GM12878 (cell line): ENCODE data around the gene UPP2. TPM values are rescaled to one million over a fixed set of nuclear protein-coding genes. Genes with fewer than 3 reads are reported as not detected.

Experiments
- ATAC-seq: fragments of 200-7000 bp; cut with Tn5 transposase; 3 replicates; pipeline ENCODE4 v1.9.1; 2020; ENCODE audit warnings: mild to moderate bottlenecking, moderate library complexity
- BruUV-seq: library from RNA; stranded (reverse); fragments of 400-500 nt; replicated peaks from 2 replicates; lab custom pipeline; 2021; lab: Mats Ljungman, UMichigan
- CTCF ChIA-PET: fragments of 300-600 bp; sonication (Branson Sonifier 250); formaldehyde crosslinking; extraction: SDS; loops from one replicate; lab custom pipeline; 2021; ENCODE audit warnings: inconsistent platforms; lab: Yijun Ruan, JAX
- POLR2A ChIA-PET: fragments of 350-600 bp; formaldehyde crosslinking; extraction: SDS; loops from one replicate; lab custom pipeline; 2021; ENCODE audit warnings: inconsistent platforms; lab: Charles Lee
- RAD21 ChIA-PET: fragments of 300-600 bp; sonication (Branson Sonifier 250); formaldehyde crosslinking; loops from one replicate; lab custom pipeline; 2023; ENCODE audit warnings: antibody characterized with exemption; ENCODE audit not compliant: unreplicated experiment; lab: Charles Lee
- SMC1A ChIA-PET: fragments of 300-600 bp; sonication (Branson Sonifier 250); formaldehyde crosslinking; loops from one replicate; lab custom pipeline; 2023; ENCODE audit not compliant: unreplicated experiment, uncharacterized antibody; lab: Charles Lee
- DNase-seq: peaks from one replicate; pipeline ENCODE4 v3.0.0-alpha.2; 2011; ENCODE audit warnings: low read depth, low spot score
- FAIRE-seq: peaks from 3 replicates; lab custom pipeline; 2011; peaks lifted over from hg19 to GRCh38; lab: Jason Lieb, UNC
- H2AFZ ChIP-seq: 2 replicates; pipeline ENCODE4 v1.6.0; 2011; ENCODE audit warnings: low read depth, low read length, control low read depth; ENCODE audit not compliant: control insufficient read depth
- H3K27ac ChIP-seq: 2 replicates; pipeline ENCODE4 v1.5.1; 2011; ENCODE audit warnings: control low read depth; ENCODE audit not compliant: control insufficient read depth, insufficient read depth
- H3K27me3 ChIP-seq, 2 experiments: replicated peaks in 1 of 2; 2 replicates each; pipeline versions ENCODE4 v1.6.0 to v1.6.1; 2011; ENCODE audit warnings: low read length in 1 of 2; ENCODE audit not compliant: control insufficient read depth in 2 of 2, insufficient read depth in 2 of 2
- H3K36me3 ChIP-seq, 2 experiments: 2 replicates each; pipeline ENCODE4 v1.5.1; 2011; ENCODE audit warnings: low read length in 1 of 2; ENCODE audit not compliant: control insufficient read depth in 2 of 2, insufficient read depth in 2 of 2
- H3K4me1 ChIP-seq: 2 replicates; pipeline ENCODE4 v1.6.1; 2011; ENCODE audit warnings: mild to moderate bottlenecking, low read length, moderate library complexity, mixed read lengths; ENCODE audit not compliant: control insufficient read depth, insufficient read depth
- H3K4me2 ChIP-seq: 2 replicates; pipeline ENCODE4 v1.6.0; 2011; ENCODE audit warnings: control low read depth; ENCODE audit not compliant: control insufficient read depth, insufficient read depth
- H3K4me3 ChIP-seq: fragments of 200-600 bp; sonication (generic); 2 replicates; pipeline ENCODE4 v1.5.1; 2016
- H3K79me2 ChIP-seq: 2 replicates; pipeline ENCODE4 v1.6.0; 2011; ENCODE audit warnings: low read length; ENCODE audit not compliant: control insufficient read depth, insufficient read depth
- H3K9ac ChIP-seq: 2 replicates; pipeline ENCODE4 v1.8.0; 2011; ENCODE audit warnings: low read length, control low read depth, mixed read lengths; ENCODE audit not compliant: control insufficient read depth, insufficient read depth
- H3K9me3 ChIP-seq: replicated peaks from 3 replicates; pipeline ENCODE4 v1.5.1; 2011; ENCODE audit warnings: mild to moderate bottlenecking, low read length; ENCODE audit not compliant: control insufficient read depth, insufficient read depth
- H4K20me1 ChIP-seq: 2 replicates; pipeline ENCODE4 v1.6.0; 2011; ENCODE audit not compliant: control insufficient read depth, insufficient read depth
- BHLHE40 ChIP-seq, 2 experiments: fragments of 450-650 bp in 1 of 2; IDR thresholded peaks; 2 replicates each; pipeline ENCODE4 v1.6.1; 2011 to 2017; ENCODE audit warnings: low read depth in 2 of 2, borderline replicate concordance in 1 of 2, improper control_type of control experiment in 1 of 2, low read length in 1 of 2, mild to moderate bottlenecking in 1 of 2
- CEBPZ ChIP-seq: fragments of 150-350 bp; IDR thresholded peaks from 2 replicates; pipeline ENCODE4 v1.6.1; 2016; ENCODE audit warnings: low read depth, low read length
- CHD1 ChIP-seq: IDR thresholded peaks from 2 replicates; pipeline ENCODE4 v1.6.1; 2012; ENCODE audit warnings: low read depth, low read length, improper control_type of control experiment
- CHD2 ChIP-seq: IDR thresholded peaks from 2 replicates; pipeline ENCODE4 v1.6.1; 2011; ENCODE audit warnings: low read depth, low read length, improper control_type of control experiment, borderline replicate concordance
- CREB1 ChIP-seq: IDR thresholded peaks from 2 replicates; pipeline ENCODE4 v1.6.1; 2012; ENCODE audit warnings: low read depth, mild to moderate bottlenecking, inconsistent platforms
- E2F8 ChIP-seq: fragments of 450-650 bp; IDR thresholded peaks from 2 replicates; pipeline ENCODE4 v1.6.1; 2018; ENCODE audit warnings: mild to moderate bottlenecking, low read depth, moderate library complexity; ENCODE audit not compliant: partially characterized antibody
- ETV6 ChIP-seq, 2 experiments: fragments of 450-650 bp in 1 of 2; IDR thresholded peaks in 1 of 2; conservative IDR thresholded peaks in 1 of 2; 2 replicates each; pipeline ENCODE4 v1.6.1; 2014; ENCODE audit warnings: antibody characterized with exemption in 1 of 2, borderline replicate concordance in 1 of 2, low read depth in 1 of 2, mild to moderate bottlenecking in 1 of 2, moderate library complexity in 1 of 2
- IRF3 ChIP-seq: fragments of 450-650 bp; IDR thresholded peaks from 2 replicates; pipeline ENCODE4 v1.6.1; 2014; ENCODE audit warnings: mild to moderate bottlenecking
- NBN ChIP-seq: fragments of 450-650 bp; IDR thresholded peaks from 2 replicates; pipeline ENCODE4 v1.6.1; 2016
- NFXL1 ChIP-seq: fragments of 450-650 bp; IDR thresholded peaks from 2 replicates; pipeline ENCODE4 v1.6.1; 2017; ENCODE audit warnings: antibody characterized with exemption, mild to moderate bottlenecking, borderline replicate concordance
- POLR2A ChIP-seq: IDR thresholded peaks from 2 replicates; pipeline ENCODE4 v1.6.1; 2011; ENCODE audit warnings: low read depth, mild to moderate bottlenecking, low read length
- RCOR1 ChIP-seq: conservative IDR thresholded peaks from 2 replicates; pipeline ENCODE4 v1.6.1; 2012; ENCODE audit warnings: low read depth, low read length, improper control_type of control experiment
- SMC3 ChIP-seq: IDR thresholded peaks from 2 replicates; pipeline ENCODE4 v1.6.1; 2011; ENCODE audit warnings: low read length, improper control_type of control experiment, borderline replicate concordance
- USF2 ChIP-seq: IDR thresholded peaks from 2 replicates; pipeline ENCODE4 v1.6.1; 2011; ENCODE audit warnings: low read depth, low read length, improper control_type of control experiment, borderline replicate concordance
- WGBS: methylation state at CpG from one replicate; pipeline ENCODE4 v1.1.6; 2016; ENCODE audit warnings: low lambda C conversion rate; ENCODE audit not compliant: insufficient replicate concordance, insufficient coverage; ENCODE audit errors: missing lambda C conversion rate; 5-methylcytosine and 5-hydroxymethylcytosine counted together
- in situ Hi-C: fragments of 300-500 bp; cut with MboI; formaldehyde crosslinking; loops from 9 replicates; pipeline ENCODE4 v1.14.3; 2018; ENCODE audit warnings: mixed read lengths
- intact Hi-C: fragments of 100-400 bp; cut with micrococcal nuclease; formaldehyde crosslinking; loops from one replicate; pipeline ENCODE4 v1.14.2; 2022; ENCODE audit not compliant: unreplicated experiment
- polyA plus RNA-seq, 11 experiments: library from polyadenylated mRNA; depleted of rRNA in 4 of 11; unstranded in 6 of 11; stranded (reverse) in 5 of 11; fragments of >200 nt; fragmentation: Nextera tagmentation in 4 of 11; fragmentation: Illumina TruSeq in 1 of 11; extraction: Ambion mirVana in 4 of 11; extraction: Trizol in 1 of 11; gene quantifications; 1 replicate in 1 of 11; 2 replicates in 10 of 11; pipeline versions ENCODE4 v1.2.1 to v1.2.3, GENCODE V29; 2011 to 2016; ENCODE audit warnings: inconsistent platforms in 2 of 11, missing spikeins in 2 of 11, low read depth in 1 of 11
- total RNA-seq, 4 experiments: library from RNA; depleted of rRNA in 3 of 4; stranded (reverse); fragments of >200 nt in 3 of 4; fragmentation: Illumina TruSeq in 1 of 4; extraction: Trizol in 1 of 4; gene quantifications; 2 replicates each; pipeline versions ENCODE4 v1.2.1 to v1.2.3, GENCODE V29; 2013 to 2021
- TF ChIP-seq, protein P1 (sequence below): fragments of 450-650 bp; IDR thresholded peaks from 2 replicates; pipeline ENCODE4 v1.6.1; 2017; ENCODE audit warnings: borderline replicate concordance

The UPP2 gene
- total and polyA plus RNA-seq, 10 of the 15 experiments (the other 5 are each of a cell fraction or from before 2014, with no cell fraction given), result not detected

DNA sequence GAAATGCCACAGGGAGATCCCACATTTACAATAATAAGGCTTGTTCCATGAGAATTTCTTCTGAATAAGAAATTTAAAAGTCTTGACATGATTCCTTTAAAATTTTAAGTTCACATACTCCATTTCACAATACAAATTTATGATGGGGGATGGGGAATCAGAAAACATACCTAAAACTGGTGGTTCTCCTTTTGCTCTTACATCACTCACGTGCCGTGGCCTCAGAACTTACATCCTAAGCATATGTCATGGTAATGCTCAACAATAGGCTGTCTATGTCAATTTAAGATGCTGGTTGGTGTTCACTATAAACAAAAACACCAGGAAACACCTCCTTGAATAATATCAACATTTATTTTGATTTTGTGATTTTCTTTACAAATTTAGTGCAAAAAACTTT lies 12.8 kb downstream of the UPP2 start:
- Histone ChIP-seq H3K79me2 (no peaks in the 10 kb centered on the region), H3K4me2 (no peak overlapping the region), H3K4me3 (no peak overlapping the region), H2AFZ (no peak overlapping the region), H3K27ac (no peak overlapping the region), H3K36me3 (no peaks in the 10 kb centered on the region), H4K20me1 (no peaks in the 10 kb centered on the region), H3K9me3 (no peaks in the 10 kb centered on the region), H3K9ac (no peak overlapping the region), H3K27me3 (no peaks in the 10 kb centered on the region; a peak in 1 of 4 replicates), H3K4me1 (no peaks in the 10 kb centered on the region)
- no TSS peak for BruUV-seq
- ChIA-PET RAD21 (no interaction called here), POLR2A (no interaction called here), SMC1A (no interaction called here), CTCF (no interaction called here)
- in situ Hi-C loops, result no loop called here
- ATAC-seq (no peak), DNase-seq (no peak), FAIRE-seq (no peak)
- intact Hi-C loops, result no loop called here
- no peak for TF ChIP-seq CEBPZ
- no peak for TF ChIP-seq ETV6 (conservative IDR thresholded peaks at IDR 0.05 in 1 of 2, IDR thresholded peaks at IDR 0.05 in 1 of 2; ENCODE audit: borderline replicate concordance in 1 of 2, low read depth in 1 of 2)
- no peak for TF ChIP-seq SMC3
- no peak for TF ChIP-seq NBN
- TF ChIP-seq USF2, result no peak
- no peak for TF ChIP-seq CREB1
- TF ChIP-seq CHD1, result no peak
- no peak for TF ChIP-seq RCOR1
- no peak for TF ChIP-seq BHLHE40 (IDR thresholded peaks at IDR 0.05; ENCODE audit: borderline replicate concordance in 1 of 2, low read depth in 2 of 2, low read length in 1 of 2)
- TF ChIP-seq CHD2, result no peak
- no peak for TF ChIP-seq POLR2A
- TF ChIP-seq IRF3, result no peak
- TF ChIP-seq E2F8, result no peak
- TF ChIP-seq NFXL1, result no peak
- TF ChIP-seq, protein P1, sequence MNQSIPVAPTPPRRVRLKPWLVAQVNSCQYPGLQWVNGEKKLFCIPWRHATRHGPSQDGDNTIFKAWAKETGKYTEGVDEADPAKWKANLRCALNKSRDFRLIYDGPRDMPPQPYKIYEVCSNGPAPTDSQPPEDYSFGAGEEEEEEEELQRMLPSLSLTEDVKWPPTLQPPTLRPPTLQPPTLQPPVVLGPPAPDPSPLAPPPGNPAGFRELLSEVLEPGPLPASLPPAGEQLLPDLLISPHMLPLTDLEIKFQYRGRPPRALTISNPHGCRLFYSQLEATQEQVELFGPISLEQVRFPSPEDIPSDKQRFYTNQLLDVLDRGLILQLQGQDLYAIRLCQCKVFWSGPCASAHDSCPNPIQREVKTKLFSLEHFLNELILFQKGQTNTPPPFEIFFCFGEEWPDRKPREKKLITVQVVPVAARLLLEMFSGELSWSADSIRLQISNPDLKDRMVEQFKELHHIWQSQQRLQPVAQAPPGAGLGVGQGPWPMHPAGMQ, result no peak
- 0% methylated on average over 2 of the region's 2 CpGs for WGBS
